Measurements from ENCODE around the gene CNGB1.
"Not testable (repeated sequence)": the region's sequence is repeated elsewhere in the genome, so short reads cannot be mapped to it uniquely, and the experiment has no call there.

The CNGB1 gene

GRCh38 chr16:57835439-57835838 is 135.5 kb downstream of the CNGB1 start:
- H3K4me1 Mint-ChIP-seq (ENCODE audit: low read depth); H3K9me3 Mint-ChIP-seq; H3K4me3 Mint-ChIP-seq; H3K27ac Mint-ChIP-seq; H3K27me3 Mint-ChIP-seq; H3K36me3 Mint-ChIP-seq (ENCODE audit: low read depth): not testable (repeated sequence)

GRCh38 chr16:57834936-57835335 is 136.0 kb downstream of the CNGB1 start:
- no peaks in the 10 kb centered on the region for H3K27me3 Mint-ChIP-seq

More at GRCh38 chr16:57834936-57835335, 136.0 kb downstream of the CNGB1 start:
- no peaks in the 10 kb centered on the region for H3K9me3 Mint-ChIP-seq
- H3K27ac Mint-ChIP-seq = no peak overlapping the region
- H3K4me1 Mint-ChIP-seq (ENCODE audit: low read depth) = no peaks in the 10 kb centered on the region
- no peak overlapping the region for H3K4me3 Mint-ChIP-seq
- H3K36me3 Mint-ChIP-seq (ENCODE audit: low read depth) = no peaks in the 10 kb centered on the region
